Measurements from ENCODE around the gene MYL10. TPM values are rescaled to one million over a fixed set of nuclear protein-coding genes. Genes with fewer than 3 reads are reported as not detected.

MYL10 gene
- polyA plus RNA-seq, 1 donor from 2014 or later = not detected

GRCh38 chr7:101588131-101588935 is 40.8 kb downstream of the MYL10 start:
- H3K9ac ChIP-seq (ENCODE audit: low read length) = no peak overlapping the region
- H3K27me3 ChIP-seq (ENCODE audit: insufficient read depth, low read depth, low read length) = no peaks in the 10 kb centered on the region
- H3K4me3 ChIP-seq (ENCODE audit: low read length) = no peak overlapping the region
- H3K36me3 ChIP-seq (ENCODE audit: insufficient read depth, low read length) = no peaks in the 10 kb centered on the region
- no peaks in the 10 kb centered on the region for H3K9me2 ChIP-seq (ENCODE audit: insufficient read depth, low read length)
- H3K9me3 ChIP-seq (ENCODE audit: low read length) = no peaks in the 10 kb centered on the region
- TF ChIP-seq MXI1 (conservative IDR thresholded peaks at IDR 0.05; ENCODE audit: poor library complexity, severe bottlenecking) (no peak), REST (IDR thresholded peaks at IDR 0.05; ENCODE audit: borderline replicate concordance) (no peak), SMC3 (conservative IDR thresholded peaks at IDR 0.05; ENCODE audit: poor library complexity) (no peak), TAF1 (IDR thresholded peaks at IDR 0.05; ENCODE audit: low read depth) (no peak), EP300 (conservative IDR thresholded peaks at IDR 0.05; ENCODE audit: poor library complexity, severe bottlenecking) (no peak), CTCF (IDR thresholded peaks at IDR 0.05; ENCODE audit: poor library complexity, severe bottlenecking) (no peak), EZH2 (IDR thresholded peaks at IDR 0.05; ENCODE audit: borderline replicate concordance, insufficient read depth, low read length, poor library complexity, severe bottlenecking) (no peak), RAD21 (conservative IDR thresholded peaks at IDR 0.05) (no peak), POLR2AphosphoS5 (IDR thresholded peaks at IDR 0.05) (no peak)
- no peak overlapping the region for H3K4me2 ChIP-seq (ENCODE audit: low read length)
- H3K79me2 ChIP-seq (replicated peaks; ENCODE audit: insufficient read depth, low read length) = no peaks in the 10 kb centered on the region
- H4K20me1 ChIP-seq (ENCODE audit: insufficient read depth) = no peaks in the 10 kb centered on the region
- no peak overlapping the region for H3K27ac ChIP-seq (ENCODE audit: low read length)
- H3F3A ChIP-seq (ENCODE audit: insufficient read depth, low read length, poor library complexity, severe bottlenecking) = no peaks in the 10 kb centered on the region
- H2AFZ ChIP-seq (ENCODE audit: low read depth, low read length) = no peak overlapping the region

- Histone ChIP-seq H3K9ac (ENCODE audit: low read length) (no peak overlapping the region), H3K9me3 (ENCODE audit: low read length) (no peaks in the 10 kb centered on the region), H3K79me2 (replicated peaks; ENCODE audit: insufficient read depth, low read length) (no peaks in the 10 kb centered on the region), H3K27me3 (ENCODE audit: insufficient read depth, low read depth, low read length) (no peaks in the 10 kb centered on the region), H3K9me2 (ENCODE audit: insufficient read depth, low read length) (no peaks in the 10 kb centered on the region), H2AFZ (ENCODE audit: low read depth, low read length) (no peak overlapping the region), H3F3A (ENCODE audit: insufficient read depth, low read length, poor library complexity, severe bottlenecking) (no peaks in the 10 kb centered on the region), H3K4me2 (ENCODE audit: low read length) (no peak overlapping the region), H3K4me3 (ENCODE audit: low read length) (no peak overlapping the region), H3K27ac (ENCODE audit: low read length) (no peak overlapping the region), H4K20me1 (ENCODE audit: insufficient read depth) (no peaks in the 10 kb centered on the region), H3K36me3 (ENCODE audit: insufficient read depth, low read length) (no peaks in the 10 kb centered on the region)
- TF ChIP-seq RAD21 (conservative IDR thresholded peaks at IDR 0.05) (no peak), TAF1 (IDR thresholded peaks at IDR 0.05; ENCODE audit: low read depth) (no peak), SMC3 (conservative IDR thresholded peaks at IDR 0.05; ENCODE audit: poor library complexity) (no peak), POLR2AphosphoS5 (IDR thresholded peaks at IDR 0.05) (no peak), EP300 (conservative IDR thresholded peaks at IDR 0.05; ENCODE audit: poor library complexity, severe bottlenecking) (no peak), REST (IDR thresholded peaks at IDR 0.05; ENCODE audit: borderline replicate concordance) (no peak), EZH2 (IDR thresholded peaks at IDR 0.05; ENCODE audit: borderline replicate concordance, insufficient read depth, low read length, poor library complexity, severe bottlenecking) (no peak), CTCF (IDR thresholded peaks at IDR 0.05; ENCODE audit: poor library complexity, severe bottlenecking) (no peak), MXI1 (conservative IDR thresholded peaks at IDR 0.05; ENCODE audit: poor library complexity, severe bottlenecking) (no peak)
These were observed 42.0 kb downstream of the MYL10 start for GRCh38 chr7:101586906-101587677.

Measured in neural cell (in vitro differentiated cells).